Spleen (tissue), 7 donors: ENCODE measurements around the gene LRRC59.

Source experiments
- POLR2A ChIP-seq, 3 donors: fragments of 450-650 bp; IDR thresholded peaks; one replicate each; pipeline ENCODE4 v1.5.1; 2017; ENCODE audit warnings: antibody characterized with exemption in 3 of 3, mild to moderate bottlenecking in 1 of 3
- POLR2AphosphoS5 ChIP-seq, 3 donors: sonication (generic); formaldehyde crosslinking; IDR thresholded peaks; one replicate each; pipeline ENCODE4 v1.5.1; 2017; ENCODE audit warnings: antibody characterized with exemption in 3 of 3
- TF ChIP-seq, protein P1 (sequence below), 11 experiments: fragments of 200-600 bp in 7 of 11; fragments of 450-650 bp in 4 of 11; sonication (generic) in 4 of 11; IDR thresholded peaks in 8 of 11; conservative IDR thresholded peaks in 3 of 11; 1 replicate in 7 of 11; 2 replicates in 4 of 11; pipeline versions ENCODE4 v1.4.0 to v1.8.0; 2016 to 2021; ENCODE audit warnings: antibody characterized with exemption in 11 of 11, inconsistent platforms in 4 of 11, mild to moderate bottlenecking in 1 of 11
- donor health status: DM: no; HTN: no; CAD: no; lungs with moderate emphysema.
- donor health status: DM: no; HTN: no; CAD: no.
- donor health status: DM: no; HTN: no; CAD: no.

DNA sequence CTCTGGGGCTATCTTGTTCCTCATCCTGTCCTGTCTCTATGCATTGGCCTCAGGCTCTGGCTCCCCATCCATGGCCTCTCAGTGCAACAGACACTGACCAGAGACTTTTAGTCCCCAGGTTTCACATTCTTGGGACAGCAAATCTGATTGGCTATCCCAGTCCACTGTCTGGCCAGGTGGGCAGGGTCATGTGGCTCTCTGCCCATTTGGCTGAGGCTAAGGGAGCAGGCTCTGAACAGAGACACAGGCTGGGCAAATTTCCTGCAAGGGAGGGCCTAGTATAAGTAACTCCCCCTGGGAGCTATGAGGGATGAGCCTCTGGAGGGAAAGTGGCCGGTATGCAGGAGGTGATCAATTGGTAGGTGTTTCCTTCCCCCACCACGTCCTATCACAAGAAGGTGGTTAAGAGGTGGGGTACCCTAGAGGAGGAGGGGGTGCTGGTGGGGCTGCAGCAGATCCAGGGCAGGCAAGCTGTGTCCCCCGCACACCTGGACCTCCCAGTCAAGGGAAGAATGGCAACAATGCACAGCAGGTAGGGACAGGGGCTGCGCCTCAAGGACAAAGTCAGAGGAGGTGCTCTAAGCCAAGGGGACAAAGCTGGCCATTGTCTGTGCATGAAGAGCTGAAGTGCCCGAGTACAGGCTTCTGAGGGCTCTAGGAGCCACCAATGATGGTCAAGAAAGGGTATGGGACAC is 38.2 kb downstream of the LRRC59 start:
- TF ChIP-seq, protein P1, sequence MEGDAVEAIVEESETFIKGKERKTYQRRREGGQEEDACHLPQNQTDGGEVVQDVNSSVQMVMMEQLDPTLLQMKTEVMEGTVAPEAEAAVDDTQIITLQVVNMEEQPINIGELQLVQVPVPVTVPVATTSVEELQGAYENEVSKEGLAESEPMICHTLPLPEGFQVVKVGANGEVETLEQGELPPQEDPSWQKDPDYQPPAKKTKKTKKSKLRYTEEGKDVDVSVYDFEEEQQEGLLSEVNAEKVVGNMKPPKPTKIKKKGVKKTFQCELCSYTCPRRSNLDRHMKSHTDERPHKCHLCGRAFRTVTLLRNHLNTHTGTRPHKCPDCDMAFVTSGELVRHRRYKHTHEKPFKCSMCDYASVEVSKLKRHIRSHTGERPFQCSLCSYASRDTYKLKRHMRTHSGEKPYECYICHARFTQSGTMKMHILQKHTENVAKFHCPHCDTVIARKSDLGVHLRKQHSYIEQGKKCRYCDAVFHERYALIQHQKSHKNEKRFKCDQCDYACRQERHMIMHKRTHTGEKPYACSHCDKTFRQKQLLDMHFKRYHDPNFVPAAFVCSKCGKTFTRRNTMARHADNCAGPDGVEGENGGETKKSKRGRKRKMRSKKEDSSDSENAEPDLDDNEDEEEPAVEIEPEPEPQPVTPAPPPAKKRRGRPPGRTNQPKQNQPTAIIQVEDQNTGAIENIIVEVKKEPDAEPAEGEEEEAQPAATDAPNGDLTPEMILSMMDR (IDR thresholded peaks at IDR 0.05 in 8 of 11, conservative IDR thresholded peaks at IDR 0.05 in 3 of 11), result no peak
- no peak for TF ChIP-seq POLR2AphosphoS5 (IDR thresholded peaks at IDR 0.05)
- TF ChIP-seq POLR2A (IDR thresholded peaks at IDR 0.05), result no peak
